ENCODE measurements around the gene LAMA3.

GRCh38 chr18:23761941-23762340 is 72.7 kb downstream of the LAMA3 start:
- TF ChIP-seq CTCF (IDR thresholded peaks at IDR 0.05; ENCODE audit: borderline replicate concordance, extremely low read depth, low read length, poor library complexity, severe bottlenecking) = no peak
- TF ChIP-seq EZH2 (IDR thresholded peaks at IDR 0.05; ENCODE audit: borderline replicate concordance, low read depth, low read length, severe bottlenecking) = no peak

Data from DND-41 (cell line).